Caco-2 (cell line): ENCODE results near the gene TNS3. TPM values are rescaled to one million over a fixed set of nuclear protein-coding genes. Genes with fewer than 3 reads are reported as not detected.

Experiments used
- BruUV-seq: library from RNA; stranded (reverse); fragments of 400-500 nt; replicated peaks from 2 replicates; lab custom pipeline; 2021; lab: Mats Ljungman, UMichigan
- CTCF ChIA-PET: fragments of 300-600 bp; sonication (Branson Sonifier 250); formaldehyde crosslinking; loops from one replicate; lab custom pipeline; 2022; ENCODE audit warnings: antibody characterized with exemption; lab: Charles Lee
- POLR2A ChIA-PET: fragments of 300-600 bp; sonication (Branson Sonifier 250); formaldehyde crosslinking; loops from one replicate; lab custom pipeline; 2022; ENCODE audit warnings: antibody characterized with exemption; lab: Charles Lee
- DNase-seq, 2 experiments: peaks; one replicate each; pipeline versions ENCODE4 v3.0.0 to v3.0.0-alpha.2; 2020 to 2022
- H3K27me3 ChIP-seq: replicated peaks from 2 replicates; pipeline ENCODE4 v1.6.0; 2011; ENCODE audit warnings: low read length; ENCODE audit not compliant: control insufficient read depth, insufficient read depth
- H3K36me3 ChIP-seq: 2 replicates; pipeline ENCODE4 v1.5.1; 2011; ENCODE audit warnings: low read length; ENCODE audit not compliant: control insufficient read depth, insufficient read depth
- H3K4me1 ChIP-seq: fragments of 250-450 bp; sonication (Bioruptor Pico); 2 replicates; pipeline ENCODE4 v1.5.1; 2020; ENCODE audit warnings: mild to moderate bottlenecking
- H3K4me3 ChIP-seq: 2 replicates; pipeline ENCODE4 v1.5.1; 2011; ENCODE audit warnings: low read depth, mild to moderate bottlenecking, control low read depth, low read length
- H3K9me3 ChIP-seq: fragments of 250-450 bp; sonication (Bioruptor Pico); 2 replicates; pipeline ENCODE4 v1.5.1; 2020; ENCODE audit warnings: mild to moderate bottlenecking, moderate library complexity
- H3K27ac Mint-ChIP-seq: one replicate; pipeline ENCODE4 v1.8.0; 2022; ENCODE audit warnings: mixed read lengths; ENCODE audit not compliant: unreplicated experiment
- H3K27me3 Mint-ChIP-seq: one replicate; pipeline ENCODE4 v1.8.0; 2022; ENCODE audit warnings: mixed read lengths; ENCODE audit not compliant: insufficient read depth, unreplicated experiment
- H3K36me3 Mint-ChIP-seq: one replicate; pipeline ENCODE4 v1.8.0; 2022; ENCODE audit warnings: mild to moderate bottlenecking, mixed read lengths; ENCODE audit not compliant: insufficient read depth, unreplicated experiment
- H3K4me1 Mint-ChIP-seq: one replicate; pipeline ENCODE4 v1.8.0; 2022; ENCODE audit warnings: low read depth, mixed read lengths; ENCODE audit not compliant: unreplicated experiment
- H3K4me3 Mint-ChIP-seq: one replicate; pipeline ENCODE4 v1.8.0; 2022; ENCODE audit warnings: mild to moderate bottlenecking, moderate library complexity, mixed read lengths; ENCODE audit not compliant: unreplicated experiment
- H3K9me3 Mint-ChIP-seq: one replicate; pipeline ENCODE4 v1.8.0; 2022; ENCODE audit warnings: mixed read lengths; ENCODE audit not compliant: unreplicated experiment
- intact Hi-C: fragments of 100-400 bp; cut with micrococcal nuclease; formaldehyde crosslinking; loops from one replicate; pipeline ENCODE4 v1.10.0; 2022; ENCODE audit not compliant: unreplicated experiment
- total RNA-seq: library from RNA; stranded (reverse); gene quantifications from 2 replicates; pipeline ENCODE4 v1.2.3, GENCODE V29; 2022
- TF ChIP-seq, protein P1 (sequence below), 2 experiments: fragments of 200-600 bp in 1 of 2; IDR thresholded peaks; 1 replicate in 1 of 2; 2 replicates in 1 of 2; pipeline versions ENCODE4 v1.5.1 to v1.8.0; 2011 to 2022; ENCODE audit warnings: antibody characterized with exemption in 1 of 2, control low read depth in 1 of 2, inconsistent platforms in 1 of 2, low read depth in 1 of 2, low read length in 1 of 2, mild to moderate bottlenecking in 1 of 2, moderate library complexity in 1 of 2; ENCODE audit not compliant: insufficient read depth in 1 of 2, severe bottlenecking in 1 of 2, unreplicated experiment in 1 of 2

TNS3 gene
- total RNA-seq, 1 experiment from 2014 or later, result 263 TPM

DNA sequence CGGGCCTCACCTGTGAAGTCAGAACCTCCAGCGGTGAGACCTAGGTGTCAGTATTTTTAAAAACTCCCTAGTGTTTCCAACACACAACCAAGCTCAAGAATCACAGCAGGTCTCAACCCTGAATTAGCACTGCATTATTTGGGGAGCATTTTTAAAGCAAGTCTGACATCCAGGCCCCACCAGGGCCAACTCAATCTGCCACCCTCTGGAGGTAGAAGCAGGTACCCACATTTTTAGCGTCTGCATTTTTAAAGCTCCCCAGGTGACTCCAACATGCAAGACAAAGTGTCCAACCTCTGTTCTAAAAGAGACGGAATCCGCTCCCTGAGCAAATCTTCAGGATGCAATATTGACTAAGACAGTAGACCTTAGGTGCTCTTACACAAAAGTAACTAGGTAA is 225.7 kb downstream of the TNS3 start:
- Histone ChIP-seq H3K27me3 (no peaks in the 10 kb centered on the region), H3K4me3 (no peak overlapping the region), H3K4me1 (peaks cover 5% of the 10 kb centered on the region), H3K9me3 (no peaks in the 10 kb centered on the region), H3K36me3 (peaks cover 4% of the 10 kb centered on the region)
- no peak for DNase-seq
- Mint-ChIP-seq H3K4me1 (no peaks in the 10 kb centered on the region), H3K4me3 (no peak overlapping the region), H3K27ac (peak overlapping the region; percentile 38), H3K36me3 (peaks cover 14% of the 10 kb centered on the region), H3K27me3 (no peaks in the 10 kb centered on the region), H3K9me3 (no peaks in the 10 kb centered on the region)
- ChIA-PET CTCF (no interaction called here), POLR2A (no interaction called here)
- intact Hi-C loops, result no loop called here
- BruUV-seq, result no TSS peak
- TF ChIP-seq, protein P1, sequence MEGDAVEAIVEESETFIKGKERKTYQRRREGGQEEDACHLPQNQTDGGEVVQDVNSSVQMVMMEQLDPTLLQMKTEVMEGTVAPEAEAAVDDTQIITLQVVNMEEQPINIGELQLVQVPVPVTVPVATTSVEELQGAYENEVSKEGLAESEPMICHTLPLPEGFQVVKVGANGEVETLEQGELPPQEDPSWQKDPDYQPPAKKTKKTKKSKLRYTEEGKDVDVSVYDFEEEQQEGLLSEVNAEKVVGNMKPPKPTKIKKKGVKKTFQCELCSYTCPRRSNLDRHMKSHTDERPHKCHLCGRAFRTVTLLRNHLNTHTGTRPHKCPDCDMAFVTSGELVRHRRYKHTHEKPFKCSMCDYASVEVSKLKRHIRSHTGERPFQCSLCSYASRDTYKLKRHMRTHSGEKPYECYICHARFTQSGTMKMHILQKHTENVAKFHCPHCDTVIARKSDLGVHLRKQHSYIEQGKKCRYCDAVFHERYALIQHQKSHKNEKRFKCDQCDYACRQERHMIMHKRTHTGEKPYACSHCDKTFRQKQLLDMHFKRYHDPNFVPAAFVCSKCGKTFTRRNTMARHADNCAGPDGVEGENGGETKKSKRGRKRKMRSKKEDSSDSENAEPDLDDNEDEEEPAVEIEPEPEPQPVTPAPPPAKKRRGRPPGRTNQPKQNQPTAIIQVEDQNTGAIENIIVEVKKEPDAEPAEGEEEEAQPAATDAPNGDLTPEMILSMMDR (IDR thresholded peaks at IDR 0.05; ENCODE audit: insufficient read depth in 1 of 2, low read depth in 1 of 2, low read length in 1 of 2, severe bottlenecking in 1 of 2, unreplicated experiment in 1 of 2), result peak in 1 of 2 experiments; percentile 12

DNA sequence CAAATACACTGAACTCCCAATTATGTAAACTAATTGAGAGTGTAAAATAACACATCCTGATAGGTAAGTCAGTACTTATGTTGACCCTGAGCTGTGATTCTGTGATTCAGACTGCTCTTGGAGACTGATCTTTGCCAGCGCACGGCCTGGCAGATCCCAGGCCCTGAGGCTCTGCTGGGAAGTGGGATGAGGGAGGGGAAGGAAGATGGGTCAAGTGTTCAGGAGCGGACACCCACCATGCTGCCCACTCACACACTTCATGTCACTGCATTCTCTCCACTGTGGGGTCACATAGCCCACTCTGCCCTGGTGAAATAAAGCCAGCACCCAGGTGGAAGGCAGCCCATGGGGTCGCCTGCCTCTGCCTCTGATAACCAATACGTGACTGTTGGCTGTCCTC is 226.2 kb downstream of the TNS3 start:
- no peaks in the 10 kb centered on the region for H3K9me3 ChIP-seq
- H3K4me3 Mint-ChIP-seq, result no peak overlapping the region
- H3K36me3 ChIP-seq, result peaks cover 4% of the 10 kb centered on the region
- no peak for DNase-seq
- no peaks in the 10 kb centered on the region for H3K27me3 ChIP-seq
- BruUV-seq, result no TSS peak
- H3K27me3 Mint-ChIP-seq, result no peaks in the 10 kb centered on the region
- peak overlapping the region; percentile 38 for H3K27ac Mint-ChIP-seq
- H3K4me3 ChIP-seq, result no peak overlapping the region
- TF ChIP-seq, protein P1 (IDR thresholded peaks at IDR 0.05; ENCODE audit: insufficient read depth in 1 of 2, low read depth in 1 of 2, low read length in 1 of 2, severe bottlenecking in 1 of 2, unreplicated experiment in 1 of 2), result no peak
- intact Hi-C loops, result no loop called here
- ChIA-PET CTCF (no interaction called here), POLR2A (no interaction called here)
- peaks cover 14% of the 10 kb centered on the region for H3K36me3 Mint-ChIP-seq
- peaks cover 5% of the 10 kb centered on the region for H3K4me1 ChIP-seq
- H3K9me3 Mint-ChIP-seq, result no peaks in the 10 kb centered on the region
- H3K4me1 Mint-ChIP-seq, result no peaks in the 10 kb centered on the region

DNA sequence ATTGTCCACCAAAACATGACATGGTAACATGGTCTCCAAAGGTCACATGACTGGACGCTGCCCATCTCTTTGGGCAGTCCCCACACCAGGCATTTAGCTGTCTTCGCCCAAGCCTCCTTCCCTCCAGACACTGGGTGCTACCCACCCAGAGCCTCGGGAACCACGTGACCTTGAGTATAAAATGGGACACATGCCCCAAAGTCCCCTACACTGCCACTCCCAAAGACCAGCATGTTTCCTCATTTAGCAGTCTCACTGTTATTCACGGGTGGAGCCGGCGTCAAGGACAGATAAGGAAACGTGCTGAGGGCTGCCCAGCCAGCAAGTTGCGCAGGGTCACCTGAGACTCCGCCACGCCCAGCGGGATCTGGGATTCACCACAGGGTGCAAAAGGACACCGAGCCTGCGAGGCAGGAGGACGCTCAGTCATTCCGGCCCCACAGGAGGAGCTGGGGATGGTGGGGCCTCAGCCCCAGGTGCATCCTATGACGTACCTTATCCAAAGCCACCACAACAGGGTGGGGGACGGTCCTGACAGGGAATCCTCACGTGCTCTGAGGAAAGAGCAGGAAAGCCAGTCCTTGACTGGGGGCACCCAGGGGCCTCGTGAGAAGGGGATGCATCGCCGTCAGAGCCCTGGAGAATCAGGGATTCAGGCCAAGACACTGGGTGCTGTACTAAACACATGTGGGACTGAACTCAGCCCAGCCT is 226.9 kb downstream of the TNS3 start:
- Mint-ChIP-seq H3K9me3 (no peaks in the 10 kb centered on the region), H3K4me1 (no peaks in the 10 kb centered on the region), H3K27ac (peak overlapping the region; percentile 38), H3K4me3 (no peak overlapping the region), H3K36me3 (peaks cover 14% of the 10 kb centered on the region), H3K27me3 (no peaks in the 10 kb centered on the region)
- CTCF ChIA-PET, result interaction anchor here (1.3 kb wide), 1 partner anchor 89 kb away, joined by 7 read pairs; no protein-coding TSS in a partner anchor
- Histone ChIP-seq H3K27me3 (no peaks in the 10 kb centered on the region), H3K36me3 (peaks cover 4% of the 10 kb centered on the region), H3K4me3 (no peak overlapping the region), H3K9me3 (no peaks in the 10 kb centered on the region), H3K4me1 (peaks cover 5% of the 10 kb centered on the region)
- POLR2A ChIA-PET, result no interaction called here
- DNase-seq, result peak in 1 of 2 experiments; percentile 50
- no TSS peak for BruUV-seq
- intact Hi-C loops, result no loop called here
- TF ChIP-seq, protein P1 (IDR thresholded peaks at IDR 0.05; ENCODE audit: insufficient read depth in 1 of 2, low read depth in 1 of 2, low read length in 1 of 2, severe bottlenecking in 1 of 2, unreplicated experiment in 1 of 2), result no peak
